ENCODE data around the gene ICAM1. TPM values are rescaled to one million over a fixed set of nuclear protein-coding genes. Genes with fewer than 3 reads are reported as not detected.

The ICAM1 gene
- total and polyA plus RNA-seq, 2 of the 8 experiments (the other 6 are each of a cell fraction or from before 2014, with no cell fraction given): 4.0 to 9.4 TPM

GRCh38 chr19:10317045-10317856, 46.3 kb downstream of the ICAM1 start:
- H2BK120ac ChIP-seq (replicated peaks; ENCODE audit: low read depth, low read length): no peak overlapping the region
- no peaks in the 10 kb centered on the region for H3K9me3 ChIP-seq (ENCODE audit: insufficient read depth in 2 of 2, low read depth in 1 of 2, low read length in 1 of 2)
- no peak overlapping the region for H2BK5ac ChIP-seq (ENCODE audit: low read depth, low read length)
- CTCF ChIA-PET (ENCODE audit: partially characterized antibody): interaction anchor here (1.0 to 2.5 kb wide), 5 partner anchors 18 to 119 kb away, joined by 3 to 11 read pairs (median 3); no protein-coding TSS in a partner anchor
- no peak overlapping the region for H4K5ac ChIP-seq (ENCODE audit: insufficient read length, low read depth, low read length)
- H3K79me1 ChIP-seq (ENCODE audit: low read depth, low read length): no peaks in the 10 kb centered on the region; the same call in 1 of the 2 replicates
- no peaks in the 10 kb centered on the region for H3K79me2 ChIP-seq (ENCODE audit: control insufficient read depth in 1 of 2, insufficient read depth in 2 of 2, low read length in 2 of 2)
- H2BK12ac ChIP-seq (ENCODE audit: low read depth, low read length): no peak overlapping the region
- peaks cover 0 to 7% of the 10 kb centered on the region in 2 experiments for H4K20me1 ChIP-seq (replicated peaks in 1 of 2; ENCODE audit: control insufficient read depth in 1 of 2, insufficient read depth in 2 of 2, low read length in 2 of 2)
- no peak overlapping the region for H2BK20ac ChIP-seq (ENCODE audit: low read length)
- H2AK5ac ChIP-seq (ENCODE audit: low read depth, low read length): no peak overlapping the region
- no peak overlapping the region for H3K9ac ChIP-seq (replicated peaks in 1 of 4; ENCODE audit: extremely low read depth in 1 of 4, low read depth in 3 of 4, low read length in 3 of 4)
- POLR2A ChIA-PET (ENCODE audit: partially characterized antibody): interaction anchor here (0.7 to 11.4 kb wide), 8 partner anchors 7 to 369 kb away, joined by 3 to 104 read pairs (median 4); partner anchors contain the start of genes ICAM1, ICAM5 and RAVER1
- H3K4me3 ChIP-seq (ENCODE audit: extremely low read depth in 1 of 4, insufficient read depth in 2 of 4, low read depth in 3 of 4, low read length in 4 of 4): no peak overlapping the region
- no peak overlapping the region for H4K91ac ChIP-seq (replicated peaks; ENCODE audit: insufficient read length, low read length)
- DNase-seq (ENCODE audit: low read depth in 1 of 2, low spot score in 2 of 2) (no peak), FAIRE-seq (no peak)
- H2AFZ ChIP-seq (ENCODE audit: low read length): no peak overlapping the region
- no peak overlapping the region for H2BK15ac ChIP-seq (ENCODE audit: low read length)
- peaks cover 3% of the 10 kb centered on the region; the same call in 1 of the 2 replicates for H3K23me2 ChIP-seq (ENCODE audit: low read depth, low read length)
- no peaks in the 10 kb centered on the region; a peak in 1 of 7 replicates for H3K4me1 ChIP-seq (replicated peaks in 1 of 4; ENCODE audit: control insufficient read depth in 3 of 4, insufficient read depth in 4 of 4, low read length in 3 of 4)
- H3K27ac ChIP-seq (ENCODE audit: low read depth, low read length): no peak overlapping the region
- H3K23ac ChIP-seq (ENCODE audit: insufficient read length): no peak overlapping the region
- no peaks in the 10 kb centered on the region; a peak in 1 of 7 replicates for H3K27me3 ChIP-seq (replicated peaks in 1 of 4; ENCODE audit: control insufficient read depth in 3 of 4, extremely low read depth in 1 of 4, insufficient read depth in 3 of 4, low read length in 3 of 4)
- H3K18ac ChIP-seq (ENCODE audit: extremely low read depth, low read length): no peak overlapping the region
- H4K8ac ChIP-seq (ENCODE audit: extremely low read depth, insufficient read depth, low read length): no peak overlapping the region; the same call in 1 of the 2 replicates
- no peak overlapping the region for H3K4ac ChIP-seq (replicated peaks; ENCODE audit: insufficient read length, low read depth, low read length)
- H3K4me2 ChIP-seq (ENCODE audit: insufficient read depth in 1 of 2, low read depth in 2 of 2, low read length in 2 of 2): no peak overlapping the region
- no peak overlapping the region for H3K56ac ChIP-seq (replicated peaks; ENCODE audit: insufficient read length, low read depth, low read length)
- H3K14ac ChIP-seq (ENCODE audit: insufficient read length): no peak overlapping the region
- H3K36me3 ChIP-seq (ENCODE audit: control insufficient read depth in 2 of 4, insufficient read depth in 4 of 4, low read length in 3 of 4): peaks cover 12 to 38% (median 30%) of the 10 kb centered on the region in 4 experiments
- TF ChIP-seq CTBP2 (IDR thresholded peaks at IDR 0.05; ENCODE audit: borderline replicate concordance, insufficient read depth, insufficient read length, low read length): no peak
- 97% methylated on average over 16 of the region's 29 CpGs; no CpG with 5 or more reads in 1 of the 2 experiments for WGBS, 2 experiments (ENCODE audit: extremely low coverage in 1 of 2, insufficient coverage in 1 of 2, insufficient read length in 1 of 2, insufficient replicate concordance in 2 of 2, low coverage in 1 of 2, low lambda C conversion rate in 2 of 2, missing lambda C conversion rate in 1 of 2)

All from H1 (cell line).